Tibial artery (tissue), 4 donors: ENCODE results near the gene TDRD10.

ENCODE experiments used
- DNase-seq, 2 donors: peaks; one replicate each; pipeline ENCODE4 v3.0.0-alpha.2; 2019
- H3K27ac ChIP-seq, 2 donors: fragments of 200-600 bp; sonication (generic) in 1 of 2; 1 replicate in 1 of 2; 2 replicates in 1 of 2; pipeline ENCODE4 v1.5.1; 2018 to 2019; ENCODE audit warnings: mild to moderate bottlenecking in 1 of 2
- H3K27me3 ChIP-seq, 2 donors: fragments of 200-600 bp; sonication (generic) in 1 of 2; one replicate each; pipeline versions ENCODE4 v1.5.1 to v1.6.0; 2016 to 2019
- H3K36me3 ChIP-seq, 3 donors: fragments of 200-600 bp; sonication (generic) in 2 of 3; one replicate each; pipeline ENCODE4 v1.5.1; 2016 to 2019; ENCODE audit warnings: mild to moderate bottlenecking in 2 of 3
- H3K4me1 ChIP-seq, 4 donors: fragments of 200-600 bp; sonication (generic) in 2 of 4; 1 replicate in 3 of 4; 2 replicates in 1 of 4; pipeline ENCODE4 v1.5.1; 2016 to 2019
- H3K4me3 ChIP-seq, 2 donors: fragments of 200-600 bp; sonication (generic) in 1 of 2; 1 replicate in 1 of 2; 2 replicates in 1 of 2; pipeline ENCODE4 v1.5.1; 2018 to 2019; ENCODE audit warnings: mild to moderate bottlenecking in 2 of 2
- H3K9me3 ChIP-seq, 3 donors: fragments of 200-600 bp; sonication (generic) in 1 of 3; one replicate each; pipeline ENCODE4 v1.5.1; 2016 to 2019
- intact Hi-C: fragments of 100-400 bp; cut with DNase I; formaldehyde crosslinking; loops from one replicate; pipeline ENCODE4 v1.15.0; 2023; ENCODE audit warnings: low total_unique reads
- TF ChIP-seq, protein P1 (sequence below), 2 experiments: fragments of 200-600 bp in 1 of 2; fragments of 450-650 bp in 1 of 2; IDR thresholded peaks; one replicate each; pipeline ENCODE4 v1.5.1; 2017 to 2019; ENCODE audit warnings: antibody characterized with exemption in 2 of 2, mild to moderate bottlenecking in 1 of 2, moderate library complexity in 1 of 2

The TDRD10 gene

DNA sequence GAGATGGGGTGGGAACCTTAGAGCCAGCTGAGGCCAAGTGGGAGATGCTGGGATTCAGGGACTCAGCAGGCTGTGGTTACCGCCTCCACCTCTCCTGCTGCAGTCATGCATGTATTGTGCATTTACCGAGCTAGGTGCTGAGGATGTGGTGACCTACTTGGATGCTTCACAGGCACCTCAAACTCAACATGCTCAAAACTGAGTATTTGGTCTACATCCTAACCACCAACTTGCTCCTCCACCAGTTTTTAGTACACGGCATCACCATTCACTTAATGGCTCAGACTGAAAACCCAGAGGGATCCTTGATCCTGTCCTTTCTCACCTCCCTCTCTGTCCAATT lies 71.1 kb downstream of the TDRD10 start:
- intact Hi-C loops: no loop called here
- DNase-seq: no peak

DNA sequence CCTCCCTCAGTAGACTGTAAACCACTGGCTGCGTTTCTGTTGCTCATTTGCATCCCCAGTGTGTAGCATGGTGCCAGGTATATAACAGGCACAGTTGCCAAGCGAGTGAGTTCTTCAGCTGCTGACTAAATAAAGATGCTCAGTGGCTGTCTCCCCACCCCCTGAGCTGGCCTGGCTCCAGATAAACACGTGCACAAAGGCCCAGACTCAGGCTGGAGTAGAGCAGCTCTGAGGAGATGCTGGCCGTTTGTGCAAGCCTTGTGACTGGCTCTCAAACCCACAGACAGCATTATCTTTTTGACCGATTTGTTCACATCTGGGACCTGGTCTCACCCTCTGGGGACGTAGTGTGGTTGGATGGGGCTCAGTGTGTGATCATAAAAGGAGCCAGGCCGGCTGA lies 72.7 kb downstream of the TDRD10 start:
- DNase-seq: no peak

More for the DNA sequence above, 71.1 kb downstream of the TDRD10 start:
- H3K4me1 ChIP-seq: peaks cover 0 to 4% (median under 1%) of the 10 kb centered on the region in 4 donors
- no peaks in the 10 kb centered on the region for H3K9me3 ChIP-seq
- no peak overlapping the region for H3K27ac ChIP-seq
- H3K27me3 ChIP-seq: peaks cover 0 to 41% of the 10 kb centered on the region in 2 donors
- TF ChIP-seq, protein P1, sequence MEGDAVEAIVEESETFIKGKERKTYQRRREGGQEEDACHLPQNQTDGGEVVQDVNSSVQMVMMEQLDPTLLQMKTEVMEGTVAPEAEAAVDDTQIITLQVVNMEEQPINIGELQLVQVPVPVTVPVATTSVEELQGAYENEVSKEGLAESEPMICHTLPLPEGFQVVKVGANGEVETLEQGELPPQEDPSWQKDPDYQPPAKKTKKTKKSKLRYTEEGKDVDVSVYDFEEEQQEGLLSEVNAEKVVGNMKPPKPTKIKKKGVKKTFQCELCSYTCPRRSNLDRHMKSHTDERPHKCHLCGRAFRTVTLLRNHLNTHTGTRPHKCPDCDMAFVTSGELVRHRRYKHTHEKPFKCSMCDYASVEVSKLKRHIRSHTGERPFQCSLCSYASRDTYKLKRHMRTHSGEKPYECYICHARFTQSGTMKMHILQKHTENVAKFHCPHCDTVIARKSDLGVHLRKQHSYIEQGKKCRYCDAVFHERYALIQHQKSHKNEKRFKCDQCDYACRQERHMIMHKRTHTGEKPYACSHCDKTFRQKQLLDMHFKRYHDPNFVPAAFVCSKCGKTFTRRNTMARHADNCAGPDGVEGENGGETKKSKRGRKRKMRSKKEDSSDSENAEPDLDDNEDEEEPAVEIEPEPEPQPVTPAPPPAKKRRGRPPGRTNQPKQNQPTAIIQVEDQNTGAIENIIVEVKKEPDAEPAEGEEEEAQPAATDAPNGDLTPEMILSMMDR (IDR thresholded peaks at IDR 0.05): no peak
- no peak overlapping the region for H3K4me3 ChIP-seq
- H3K36me3 ChIP-seq: peaks cover 0 to 6% (median 0%) of the 10 kb centered on the region in 3 donors

DNA sequence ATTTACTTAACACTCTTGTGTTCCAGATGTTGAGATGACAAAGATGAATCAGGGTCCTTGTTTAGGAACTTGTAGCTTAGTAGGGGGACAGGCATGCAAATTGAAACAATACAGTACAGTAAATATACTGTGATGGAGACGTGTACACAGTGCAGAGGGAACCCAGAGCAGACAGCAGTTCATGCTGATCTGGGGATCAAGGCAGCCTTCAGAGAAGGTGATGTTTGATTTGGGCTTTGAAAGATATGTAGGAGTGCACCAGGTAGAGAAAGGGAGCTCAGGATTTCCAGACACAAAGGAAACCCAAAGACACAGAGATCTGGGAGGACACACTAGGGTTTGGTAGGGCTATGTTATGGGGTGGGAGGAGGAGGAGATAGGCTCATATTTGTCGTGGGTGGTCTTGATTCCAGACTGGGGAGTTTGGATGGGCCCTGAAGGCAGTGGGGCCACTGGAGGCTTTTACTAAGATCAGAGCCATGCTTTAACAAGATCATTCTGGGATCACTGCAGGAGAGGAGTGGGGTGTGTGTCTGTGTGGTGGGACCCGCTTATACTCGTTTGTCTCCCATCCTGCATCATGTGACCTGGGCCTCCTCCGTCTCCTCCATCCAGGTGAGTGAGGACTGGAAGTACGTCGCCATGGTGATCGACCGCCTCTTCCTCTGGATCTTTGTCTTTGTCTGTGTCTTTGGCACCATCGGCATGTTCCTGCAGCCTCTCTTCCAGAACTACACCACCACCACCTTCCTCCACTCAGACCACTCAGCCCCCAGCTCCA lies 73.3 kb downstream of the TDRD10 start:
- H3K9me3 ChIP-seq: no peaks in the 10 kb centered on the region
- no peak overlapping the region for H3K27ac ChIP-seq
- TF ChIP-seq, protein P1 (IDR thresholded peaks at IDR 0.05): no peak
- H3K36me3 ChIP-seq: peaks cover 3 to 28% (median 15%) of the 10 kb centered on the region in 3 donors
- intact Hi-C loops: no loop called here
- H3K27me3 ChIP-seq: peaks cover 0 to 19% of the 10 kb centered on the region in 2 donors
- DNase-seq: no peak
- H3K4me1 ChIP-seq: no peaks in the 10 kb centered on the region
- no peak overlapping the region for H3K4me3 ChIP-seq

More for the DNA sequence above, 72.7 kb downstream of the TDRD10 start:
- TF ChIP-seq, protein P1 (IDR thresholded peaks at IDR 0.05): no peak
- Histone ChIP-seq H3K27ac (no peak overlapping the region), H3K36me3 (peaks cover 0 to 22% (median 9%) of the 10 kb centered on the region in 3 donors), H3K4me3 (no peak overlapping the region), H3K27me3 (peaks cover 0 to 26% of the 10 kb centered on the region in 2 donors), H3K4me1 (no peaks in the 10 kb centered on the region), H3K9me3 (no peaks in the 10 kb centered on the region)
- intact Hi-C loops: no loop called here

DNA sequence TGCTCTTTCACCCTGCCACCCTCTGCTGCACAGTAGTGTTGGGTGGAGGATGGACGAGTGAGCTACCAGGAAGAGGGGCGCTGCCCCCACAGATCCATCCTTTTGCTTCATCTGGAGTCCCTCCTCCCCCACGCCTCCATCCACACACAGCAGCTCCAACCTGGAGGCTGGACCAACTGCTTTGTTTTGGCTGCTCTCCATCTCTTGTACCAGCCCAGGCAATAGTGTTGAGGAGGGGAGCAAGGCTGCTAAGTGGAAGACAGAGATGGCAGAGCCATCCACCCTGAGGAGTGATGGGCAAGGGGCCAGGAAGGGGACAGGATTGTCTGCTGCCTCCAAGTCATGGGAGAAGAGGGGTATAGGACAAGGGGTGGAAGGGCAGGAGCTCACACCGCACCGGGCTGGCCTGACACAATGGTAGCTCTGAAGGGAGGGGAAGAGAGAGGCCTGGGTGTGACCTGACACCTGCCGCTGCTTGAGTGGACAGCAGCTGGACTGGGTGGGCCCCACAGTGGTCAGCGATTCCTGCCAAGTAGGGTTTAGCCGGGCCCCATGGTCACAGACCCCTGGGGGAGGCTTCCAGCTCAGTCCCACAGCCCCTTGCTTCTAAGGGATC lies 74.0 kb downstream of the TDRD10 start:
- no peak for DNase-seq

DNA sequence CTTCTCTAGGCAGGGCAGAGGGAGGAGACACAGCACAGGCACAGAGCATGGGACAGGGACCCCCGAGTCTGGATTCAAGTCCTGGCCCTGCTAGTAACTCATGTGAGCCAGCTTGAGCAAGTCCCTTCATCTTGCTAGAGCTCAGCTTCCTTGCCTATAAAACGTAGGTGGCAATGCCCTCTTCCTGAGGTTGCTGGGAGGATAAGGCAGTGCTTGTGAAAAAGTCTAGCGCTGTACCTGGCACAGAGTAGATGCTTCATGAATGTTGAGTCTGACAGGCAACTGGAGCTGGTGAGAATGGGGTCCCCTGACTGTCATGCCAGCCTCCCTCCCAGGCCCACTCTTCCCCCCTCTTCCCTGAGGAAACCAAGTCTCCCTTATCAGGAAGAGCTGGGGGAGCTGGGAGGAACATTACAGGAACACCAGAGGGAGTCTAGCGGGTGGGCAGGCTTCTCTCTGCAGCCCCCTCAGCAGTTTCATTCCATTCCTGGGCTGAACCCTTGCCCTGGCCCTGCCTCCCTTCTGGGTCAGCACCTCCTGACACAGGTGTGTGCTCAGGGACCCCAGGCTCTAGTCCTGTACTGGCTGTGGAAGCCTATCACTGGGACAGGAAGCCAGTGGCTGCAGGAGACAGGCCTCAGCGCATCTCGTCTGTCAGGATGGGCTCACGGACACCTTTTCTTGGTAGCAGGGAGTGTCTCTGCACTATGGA lies 75.5 kb downstream of the TDRD10 start:
- Histone ChIP-seq H3K27ac (no peak overlapping the region), H3K4me3 (no peak overlapping the region), H3K4me1 (no peaks in the 10 kb centered on the region), H3K27me3 (peaks cover 0 to 8% of the 10 kb centered on the region in 2 donors), H3K36me3 (peaks cover 13 to 50% (median 35%) of the 10 kb centered on the region in 3 donors), H3K9me3 (no peaks in the 10 kb centered on the region)
- DNase-seq: no peak
- intact Hi-C loops: no loop called here
- TF ChIP-seq, protein P1 (IDR thresholded peaks at IDR 0.05): no peak

More for the DNA sequence above, 74.0 kb downstream of the TDRD10 start:
- Histone ChIP-seq H3K4me1 (no peaks in the 10 kb centered on the region), H3K27ac (no peak overlapping the region), H3K36me3 (peaks cover 5 to 36% (median 23%) of the 10 kb centered on the region in 3 donors), H3K27me3 (peaks cover 0 to 14% of the 10 kb centered on the region in 2 donors), H3K4me3 (no peak overlapping the region), H3K9me3 (no peaks in the 10 kb centered on the region)
- TF ChIP-seq, protein P1 (IDR thresholded peaks at IDR 0.05): no peak
- intact Hi-C loops: no loop called here
